Muscle layer of colon (tissue), 2 donors: ENCODE measurements around the gene ZNF473.
"Not testable (repeated sequence)": the region's sequence is repeated elsewhere in the genome, so short reads cannot be mapped to it uniquely, and the experiment has no call there.

Experiments used
- H3K27ac ChIP-seq: one replicate; pipeline ENCODE4 v1.7.0; 2013; ENCODE audit warnings: low read depth, mild to moderate bottlenecking, low read length, moderate library complexity
- H3K27me3 ChIP-seq, 2 donors: one replicate each; pipeline ENCODE4 v1.7.0; 2013; ENCODE audit warnings: low read length in 2 of 2, mild to moderate bottlenecking in 2 of 2; ENCODE audit not compliant: insufficient read depth in 2 of 2, control insufficient read depth in 1 of 2
- H3K36me3 ChIP-seq: one replicate; pipeline ENCODE4 v1.7.0; 2013; ENCODE audit warnings: mild to moderate bottlenecking, low read length; ENCODE audit not compliant: insufficient read depth
- H3K4me1 ChIP-seq: one replicate; pipeline ENCODE4 v1.7.0; 2013; ENCODE audit warnings: mild to moderate bottlenecking, low read length; ENCODE audit not compliant: insufficient read depth
- H3K4me3 ChIP-seq, 2 donors: one replicate each; pipeline ENCODE4 v1.7.0; 2013; ENCODE audit warnings: low read length in 2 of 2, low read depth in 1 of 2, mild to moderate bottlenecking in 1 of 2, moderate library complexity in 1 of 2
- H3K9ac ChIP-seq: one replicate; pipeline ENCODE4 v1.7.0; 2013; ENCODE audit warnings: low read length
- H3K9me3 ChIP-seq: one replicate; pipeline ENCODE4 v1.7.0; 2013; ENCODE audit warnings: mild to moderate bottlenecking, low read length
- donor health status: abdominal sarcoma.
- donor health status: Adenocarcinoma of cecum.

The ZNF473 gene

GRCh38 chr19:50036908-50037307, 11.1 kb downstream of the ZNF473 start:
- Histone ChIP-seq H3K9me3 (no peaks in the 10 kb centered on the region), H3K9ac (no peak overlapping the region), H3K27me3 (no peaks in the 10 kb centered on the region), H3K4me3 (no peak overlapping the region), H3K4me1 (no peaks in the 10 kb centered on the region), H3K36me3 (peaks cover 62% of the 10 kb centered on the region), H3K27ac (no peak overlapping the region)

DNA sequence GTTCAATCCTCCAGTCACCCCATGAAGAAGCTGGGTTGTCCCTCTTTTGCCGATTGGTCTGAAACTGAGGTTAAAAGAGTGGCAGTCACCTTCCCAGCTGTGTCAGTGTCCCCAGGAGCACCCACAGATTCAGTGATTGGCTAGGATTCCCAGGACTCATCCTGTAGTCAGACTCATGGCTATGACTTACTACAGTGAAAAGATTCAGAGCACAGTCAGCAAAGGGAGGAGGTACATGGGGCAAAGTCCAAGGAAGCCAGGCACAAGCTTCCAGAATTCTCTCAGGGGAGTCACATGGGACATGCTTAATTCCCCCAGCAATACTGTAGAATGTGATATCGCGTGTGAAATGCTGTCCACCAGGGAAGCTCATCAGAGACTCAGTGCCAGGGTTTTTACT, 14.2 kb downstream of the ZNF473 start:
- Histone ChIP-seq H3K9me3 (peaks cover 9% of the 10 kb centered on the region), H3K36me3 (peaks cover 63% of the 10 kb centered on the region), H3K9ac (no peak overlapping the region)

DNA sequence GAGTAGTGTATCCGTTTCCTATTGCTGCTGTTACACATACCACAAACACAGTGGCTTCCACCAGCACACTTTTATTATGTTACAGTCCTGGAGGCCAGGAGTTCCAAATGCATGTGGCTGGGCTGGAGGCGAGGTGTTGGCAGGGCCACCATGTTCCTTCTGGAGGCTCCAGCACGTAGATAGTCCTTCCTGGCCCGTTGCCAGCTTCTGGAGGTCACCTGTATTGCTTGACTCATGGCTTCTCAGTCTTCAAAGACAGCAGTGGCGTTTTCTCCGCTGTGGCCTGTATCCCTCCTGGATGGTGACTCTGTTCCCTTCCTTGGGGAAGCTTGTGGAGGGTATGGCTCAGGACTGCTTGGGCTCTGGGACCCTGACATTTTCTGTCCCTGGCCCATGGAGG, 15.2 kb downstream of the ZNF473 start:
- peaks cover 73% of the 10 kb centered on the region for H3K36me3 ChIP-seq
- H3K9ac ChIP-seq = no peak overlapping the region
- no peaks in the 10 kb centered on the region for H3K27me3 ChIP-seq
- no peak overlapping the region for H3K27ac ChIP-seq
- H3K4me3 ChIP-seq = no peak overlapping the region
- no peaks in the 10 kb centered on the region for H3K4me1 ChIP-seq
- peaks cover 19% of the 10 kb centered on the region for H3K9me3 ChIP-seq

More for the DNA sequence above, 14.2 kb downstream of the ZNF473 start:
- no peak overlapping the region for H3K27ac ChIP-seq
- no peak overlapping the region for H3K4me3 ChIP-seq
- H3K27me3 ChIP-seq = no peaks in the 10 kb centered on the region
- H3K4me1 ChIP-seq = no peaks in the 10 kb centered on the region

- peaks cover 80% of the 10 kb centered on the region for H3K36me3 ChIP-seq
- no peaks in the 10 kb centered on the region for H3K27me3 ChIP-seq
- H3K4me1 ChIP-seq = no peaks in the 10 kb centered on the region
- no peak overlapping the region for H3K4me3 ChIP-seq
- no peak overlapping the region for H3K9ac ChIP-seq
- peaks cover 20% of the 10 kb centered on the region for H3K9me3 ChIP-seq
- H3K27ac ChIP-seq = no peak overlapping the region
Measured at GRCh38 chr19:50042363-50043024, 16.7 kb downstream of the ZNF473 start.

GRCh38 chr19:50043967-50044366, 18.2 kb downstream of the ZNF473 start:
- Histone ChIP-seq H3K9ac (no peak overlapping the region), H3K36me3 (peaks cover 73% of the 10 kb centered on the region), H3K27ac (no peak overlapping the region), H3K4me1 (no peaks in the 10 kb centered on the region), H3K9me3 (peaks cover 20% of the 10 kb centered on the region), H3K4me3 (no peak overlapping the region), H3K27me3 (no peaks in the 10 kb centered on the region)

DNA sequence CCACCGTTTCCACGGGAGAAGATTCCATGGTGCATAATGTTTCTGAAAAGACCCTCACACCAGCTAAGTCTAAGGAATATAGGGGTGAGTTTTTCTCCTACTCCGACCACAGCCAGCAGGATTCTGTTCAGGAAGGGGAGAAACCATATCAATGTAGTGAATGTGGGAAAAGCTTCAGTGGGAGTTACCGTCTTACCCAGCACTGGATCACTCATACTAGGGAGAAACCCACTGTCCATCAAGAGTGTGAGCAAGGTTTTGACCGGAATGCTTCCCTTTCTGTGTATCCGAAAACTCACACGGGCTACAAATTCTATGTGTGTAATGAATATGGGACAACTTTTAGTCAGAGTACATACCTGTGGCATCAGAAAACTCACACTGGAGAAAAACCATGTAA, 19.1 kb downstream of the ZNF473 start:
- Histone ChIP-seq H3K36me3 (peaks cover 63% of the 10 kb centered on the region), H3K4me3 (peak overlapping the region in 1 of 2 donors; percentile 1), H3K4me1 (no peaks in the 10 kb centered on the region), H3K9ac (no peak overlapping the region), H3K27me3 (no peaks in the 10 kb centered on the region), H3K9me3 (peaks cover 20% of the 10 kb centered on the region), H3K27ac (no peak overlapping the region)

GRCh38 chr19:50046649-50047503, 21.1 kb downstream of the ZNF473 start:
- H3K9ac ChIP-seq = no peak overlapping the region
- no peaks in the 10 kb centered on the region for H3K4me1 ChIP-seq
- H3K27me3 ChIP-seq = no peaks in the 10 kb centered on the region
- H3K4me3 ChIP-seq = no peak overlapping the region
- no peak overlapping the region for H3K27ac ChIP-seq
- H3K9me3 ChIP-seq = peaks cover 20% of the 10 kb centered on the region
- peaks cover 43% of the 10 kb centered on the region for H3K36me3 ChIP-seq

DNA sequence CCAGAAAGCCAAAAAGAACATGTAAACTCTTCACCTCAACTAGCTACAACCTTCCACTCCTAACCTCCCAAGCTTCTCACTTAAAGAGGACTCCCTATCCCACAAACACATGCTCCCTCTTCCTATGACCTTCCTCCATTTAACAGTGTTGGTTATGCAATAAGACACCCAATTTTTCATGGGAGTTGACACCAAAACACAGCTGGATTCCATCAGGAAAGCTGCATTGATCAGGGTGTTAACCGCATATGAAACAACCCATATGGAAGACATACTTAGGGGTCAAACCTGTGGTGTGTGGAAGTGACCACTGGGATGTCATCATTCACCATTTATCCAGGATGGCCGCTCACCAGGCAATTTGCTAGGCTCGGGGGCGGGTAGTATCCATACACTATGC, 21.9 kb downstream of the ZNF473 start:
- H3K36me3 ChIP-seq = peaks cover 36% of the 10 kb centered on the region
- H3K4me3 ChIP-seq = no peak overlapping the region
- H3K9ac ChIP-seq = no peak overlapping the region
- no peaks in the 10 kb centered on the region for H3K27me3 ChIP-seq
- H3K9me3 ChIP-seq = peaks cover 20% of the 10 kb centered on the region
- no peaks in the 10 kb centered on the region for H3K4me1 ChIP-seq
- H3K27ac ChIP-seq = no peak overlapping the region

DNA sequence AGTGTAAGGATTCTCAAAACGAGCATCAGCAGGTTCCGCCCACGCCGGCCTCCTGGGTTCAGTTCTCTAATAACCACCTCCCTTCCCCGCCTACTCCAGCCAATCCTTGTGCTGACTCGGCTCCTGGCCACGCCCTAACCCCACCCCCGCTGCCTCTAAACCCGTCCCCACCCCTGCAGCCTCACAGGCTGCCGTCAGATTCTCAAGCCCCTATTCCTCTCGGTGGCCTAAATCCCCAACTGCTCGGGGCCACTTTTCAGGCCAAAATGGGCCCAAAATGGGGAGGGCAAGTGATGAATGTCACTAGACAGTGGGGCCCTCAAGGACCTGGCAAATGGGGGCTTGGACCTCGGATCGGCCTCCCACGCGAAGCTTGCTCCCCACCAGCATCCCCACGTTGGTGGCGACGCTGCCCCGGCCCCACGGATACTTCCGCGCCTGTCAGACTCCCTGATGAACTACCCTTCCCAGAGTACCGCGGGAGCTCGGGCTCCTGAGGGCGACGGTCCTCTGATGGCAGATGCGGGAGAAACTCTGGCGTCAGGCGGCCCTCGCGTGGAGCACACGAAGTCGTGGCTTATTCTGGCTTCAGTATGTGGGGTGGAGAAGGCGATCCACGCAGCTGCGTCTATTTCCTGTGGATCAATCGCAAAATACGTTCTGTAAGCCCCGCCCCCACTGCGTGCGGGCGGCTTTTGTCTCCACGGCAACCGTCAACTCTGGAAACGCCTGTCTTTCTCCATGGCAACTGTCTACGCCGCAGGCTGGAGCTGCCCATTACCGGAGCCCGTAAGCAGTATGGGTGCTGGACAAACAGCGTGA, 24.8 kb downstream of the ZNF473 start:
- peaks cover 5% of the 10 kb centered on the region for H3K9me3 ChIP-seq
- H3K4me3 ChIP-seq = peak overlapping the region; percentile 43 to 62
- no peaks in the 10 kb centered on the region for H3K4me1 ChIP-seq
- H3K36me3 ChIP-seq = peaks cover 11% of the 10 kb centered on the region
- H3K27ac ChIP-seq = peak overlapping the region; percentile 63
- no peaks in the 10 kb centered on the region for H3K27me3 ChIP-seq
- H3K9ac ChIP-seq = no peak overlapping the region

GRCh38 chr19:50051228-50051895, 25.6 kb downstream of the ZNF473 start:
- H3K27ac ChIP-seq = not testable (repeated sequence)

DNA sequence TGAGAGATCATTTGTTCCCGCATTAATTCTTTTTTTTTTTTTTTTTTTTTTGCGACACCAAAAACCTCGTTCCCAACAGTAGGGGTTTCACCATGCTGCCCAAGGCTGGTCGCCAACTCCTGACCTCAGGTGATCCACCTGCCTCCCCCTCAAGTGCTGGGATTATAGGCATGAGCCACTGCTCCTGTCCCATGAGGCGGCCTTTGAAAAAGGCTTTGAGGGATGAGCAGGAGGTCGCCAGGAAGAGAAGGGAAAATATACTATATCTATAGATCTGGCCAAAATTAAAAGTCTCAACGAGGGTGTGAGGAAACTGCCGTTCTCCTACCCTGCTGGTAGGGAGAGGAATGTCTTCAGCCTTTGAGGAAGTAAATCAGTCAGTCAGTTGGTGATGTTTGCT, 26.2 kb downstream of the ZNF473 start:
- Histone ChIP-seq H3K36me3 (no peaks in the 10 kb centered on the region), H3K4me1 (no peaks in the 10 kb centered on the region), H3K9ac (no peak overlapping the region), H3K4me3 (no peak overlapping the region), H3K27ac (no peak overlapping the region), H3K27me3 (no peaks in the 10 kb centered on the region), H3K9me3 (no peaks in the 10 kb centered on the region)

More at GRCh38 chr19:50051228-50051895, 25.6 kb downstream of the ZNF473 start:
- H3K9ac ChIP-seq, H3K36me3 ChIP-seq, H3K4me1 ChIP-seq, H3K27me3 ChIP-seq, H3K9me3 ChIP-seq: not testable (repeated sequence)
- H3K4me3 ChIP-seq = peak overlapping the region; percentile 43 to 62
